ENCODE measurements around the gene ARMS2.

DNA sequence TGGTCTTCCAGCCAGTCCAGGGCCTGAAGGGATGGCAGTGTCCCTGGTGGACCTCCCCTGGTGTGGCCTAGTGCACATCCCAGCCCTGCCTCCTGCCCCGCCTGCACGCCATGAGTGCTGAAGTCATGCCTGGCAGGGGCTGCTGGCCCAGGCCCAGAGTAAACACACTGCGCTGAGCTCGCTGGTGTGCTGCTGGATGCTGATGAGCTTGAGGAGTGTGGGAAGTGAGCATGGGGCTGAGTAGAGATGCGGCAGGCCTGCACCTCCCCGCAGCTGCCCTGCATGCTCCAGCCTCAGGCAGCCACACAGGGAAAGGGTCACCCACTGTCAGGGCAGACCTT lies 50.1 kb downstream of the ARMS2 start:
- TF ChIP-seq, protein P1, sequence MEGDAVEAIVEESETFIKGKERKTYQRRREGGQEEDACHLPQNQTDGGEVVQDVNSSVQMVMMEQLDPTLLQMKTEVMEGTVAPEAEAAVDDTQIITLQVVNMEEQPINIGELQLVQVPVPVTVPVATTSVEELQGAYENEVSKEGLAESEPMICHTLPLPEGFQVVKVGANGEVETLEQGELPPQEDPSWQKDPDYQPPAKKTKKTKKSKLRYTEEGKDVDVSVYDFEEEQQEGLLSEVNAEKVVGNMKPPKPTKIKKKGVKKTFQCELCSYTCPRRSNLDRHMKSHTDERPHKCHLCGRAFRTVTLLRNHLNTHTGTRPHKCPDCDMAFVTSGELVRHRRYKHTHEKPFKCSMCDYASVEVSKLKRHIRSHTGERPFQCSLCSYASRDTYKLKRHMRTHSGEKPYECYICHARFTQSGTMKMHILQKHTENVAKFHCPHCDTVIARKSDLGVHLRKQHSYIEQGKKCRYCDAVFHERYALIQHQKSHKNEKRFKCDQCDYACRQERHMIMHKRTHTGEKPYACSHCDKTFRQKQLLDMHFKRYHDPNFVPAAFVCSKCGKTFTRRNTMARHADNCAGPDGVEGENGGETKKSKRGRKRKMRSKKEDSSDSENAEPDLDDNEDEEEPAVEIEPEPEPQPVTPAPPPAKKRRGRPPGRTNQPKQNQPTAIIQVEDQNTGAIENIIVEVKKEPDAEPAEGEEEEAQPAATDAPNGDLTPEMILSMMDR (IDR thresholded peaks at IDR 0.05), result no peak
- TF ChIP-seq EZH2 (IDR thresholded peaks at IDR 0.05) (no peak), EZH2phosphoT487 (IDR thresholded peaks at IDR 0.05) (no peak)
